ENCODE data around the gene LIN7B.

The LIN7B gene

GRCh38 chr19:49094505-49095482 lies 19.4 kb upstream of the LIN7B start:
- no peak for DNase-seq

- peak; percentile 82 for DNase-seq
These were observed 16.5 kb upstream of the LIN7B start for GRCh38 chr19:49097453-49098288.

GRCh38 chr19:49098795-49099194 lies 15.4 kb upstream of the LIN7B start:
- DNase-seq = no peak

GRCh38 chr19:49101160-49101559 lies 13.0 kb upstream of the LIN7B start:
- no peak for DNase-seq

- no peak for DNase-seq
These were observed 11.9 kb upstream of the LIN7B start for GRCh38 chr19:49102303-49102702.

GRCh38 chr19:49103331-49104085 lies 10.7 kb upstream of the LIN7B start:
- no peak for DNase-seq

GRCh38 chr19:49104229-49104864 lies 9.8 kb upstream of the LIN7B start:
- peak; percentile 41 for DNase-seq

- peak; percentile 71 for DNase-seq
These were observed 7.5 kb upstream of the LIN7B start for GRCh38 chr19:49106648-49107135.

GRCh38 chr19:49107625-49108459 lies 6.3 kb upstream of the LIN7B start:
- DNase-seq = no peak

- no peak for DNase-seq
These were observed 5.1 kb upstream of the LIN7B start for GRCh38 chr19:49109051-49109450.

GRCh38 chr19:49109569-49110233 lies 4.5 kb upstream of the LIN7B start:
- no peak for DNase-seq

GRCh38 chr19:49110567-49110966 lies 3.6 kb upstream of the LIN7B start:
- DNase-seq = no peak

- DNase-seq = no peak
These were observed 2.8 kb upstream of the LIN7B start for GRCh38 chr19:49111218-49111998.

- peak; percentile 89 for DNase-seq
These were observed 627 bp downstream of the LIN7B start for GRCh38 chr19:49114630-49115363.

- no peak for DNase-seq
These were observed 2.4 kb downstream of the LIN7B start for GRCh38 chr19:49116544-49116943.

- no peak for DNase-seq
These were observed 3.8 kb downstream of the LIN7B start for GRCh38 chr19:49117677-49118564.

GRCh38 chr19:49118565-49119410 lies 4.6 kb downstream of the LIN7B start, which contains the start of gene C19orf73:
Gene C19orf73, minus strand, starts transcription at chr19:49119143. Its CDS starts 121 bp downstream, at chr19:49119022.
- DNase-seq = peak; percentile 99

All from retina (tissue), 1 donor.